DOHH2 (cell line): ENCODE measurements around the gene SMC3.

ENCODE experiments used
- H3F3A ChIP-seq: fragments of 200-600 bp; sonication (generic), shearing (Covaris generic); 2 replicates; pipeline ENCODE4 v1.6.0; 2016; ENCODE audit warnings: antibody characterized with exemption, mild to moderate bottlenecking; ENCODE audit not compliant: control insufficient read depth, insufficient read depth
- H3K27ac ChIP-seq: fragments of 200-600 bp; sonication (generic); 2 replicates; pipeline ENCODE4 v1.5.1; 2014; ENCODE audit warnings: low read depth, mild to moderate bottlenecking, low read length, moderate library complexity
- H3K27me3 ChIP-seq: fragments of 200-600 bp; sonication (generic); 2 replicates; pipeline ENCODE4 v1.6.1; 2014; ENCODE audit warnings: mild to moderate bottlenecking, low read length, mixed read lengths; ENCODE audit not compliant: control insufficient read depth
- H3K36me3 ChIP-seq: fragments of 200-600 bp; sonication (generic); 2 replicates; pipeline ENCODE4 v1.6.1; 2014; ENCODE audit warnings: mild to moderate bottlenecking, low read length, moderate library complexity, mixed read lengths; ENCODE audit not compliant: control insufficient read depth
- H3K4me1 ChIP-seq: fragments of 200-600 bp; sonication (generic); 2 replicates; pipeline ENCODE4 v1.6.1; 2014; ENCODE audit warnings: mild to moderate bottlenecking, low read length, mixed read lengths; ENCODE audit not compliant: control insufficient read depth
- H3K4me2 ChIP-seq: fragments of 200-600 bp; sonication (generic); 2 replicates; pipeline ENCODE4 v1.6.0; 2014; ENCODE audit warnings: mild to moderate bottlenecking, low read length, moderate library complexity
- H3K4me3 ChIP-seq: fragments of 200-600 bp; sonication (generic); 2 replicates; pipeline ENCODE4 v1.5.1; 2014; ENCODE audit warnings: mild to moderate bottlenecking, low read length, mixed read lengths
- H3K79me2 ChIP-seq: fragments of 200-600 bp; sonication (generic); 2 replicates; pipeline ENCODE4 v1.6.1; 2014; ENCODE audit warnings: mild to moderate bottlenecking, low read length, mixed read lengths; ENCODE audit not compliant: control insufficient read depth
- H3K9me2 ChIP-seq: fragments of 200-600 bp; sonication (generic); replicated peaks from 2 replicates; pipeline ENCODE4 v1.6.1; 2014; ENCODE audit warnings: mild to moderate bottlenecking, low read length, mixed read lengths; ENCODE audit not compliant: control insufficient read depth
- H3K9me3 ChIP-seq: fragments of 200-600 bp; sonication (generic); 2 replicates; pipeline ENCODE4 v1.6.1; 2014; ENCODE audit warnings: antibody characterized with exemption, low read length, mixed read lengths; ENCODE audit not compliant: control insufficient read depth, insufficient read depth
- H4K20me1 ChIP-seq: fragments of 200-600 bp; sonication (generic); 2 replicates; pipeline ENCODE4 v1.6.0; 2014; ENCODE audit warnings: low read depth, mild to moderate bottlenecking, antibody characterized with exemption, low read length, moderate library complexity; ENCODE audit not compliant: control insufficient read depth, insufficient read depth
- EZH2phosphoT487 ChIP-seq: fragments of 200-600 bp; sonication (generic); IDR thresholded peaks from 2 replicates; pipeline ENCODE4 v1.6.1; 2017; ENCODE audit warnings: borderline replicate concordance, mild to moderate bottlenecking, antibody characterized with exemption, low read length, moderate library complexity, mixed read lengths
- TF ChIP-seq, protein P1 (sequence below): fragments of 200-600 bp; sonication (generic); IDR thresholded peaks from one replicate; pipeline ENCODE4 v1.5.1; 2014; ENCODE audit warnings: antibody characterized with exemption, mild to moderate bottlenecking, low read depth, low read length; ENCODE audit not compliant: poor library complexity, severe bottlenecking

Gene SMC3

DNA sequence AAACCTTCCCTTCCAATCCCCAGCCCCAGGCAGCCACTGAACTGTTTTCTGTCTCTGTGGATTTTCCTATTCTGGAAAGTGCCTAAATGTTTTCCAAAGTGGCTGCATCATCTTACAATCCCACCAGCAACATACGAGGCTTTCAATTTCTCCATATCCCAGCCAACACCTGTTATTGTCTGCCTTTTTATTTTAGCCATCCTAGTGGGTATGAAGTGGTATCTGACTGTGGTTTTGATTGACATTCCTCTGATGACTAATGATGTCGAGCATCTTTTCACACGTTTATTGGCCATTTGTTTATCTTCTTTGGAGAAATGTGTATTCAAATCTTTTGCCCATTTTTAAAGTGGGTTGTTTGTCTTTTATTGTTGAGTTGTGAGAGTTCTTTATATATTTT, 6.2 kb upstream of the SMC3 start:
- Histone ChIP-seq H3K9me2 (no peaks in the 10 kb centered on the region), H3K27ac (no peak overlapping the region), H4K20me1 (no peaks in the 10 kb centered on the region), H3K4me1 (peaks cover 30% of the 10 kb centered on the region), H3K79me2 (no peaks in the 10 kb centered on the region), H3K4me2 (no peak overlapping the region), H3K36me3 (no peaks in the 10 kb centered on the region), H3K27me3 (no peaks in the 10 kb centered on the region), H3K9me3 (peaks cover 3% of the 10 kb centered on the region; the same call in 1 of the 2 replicates), H3F3A (peaks cover 6% of the 10 kb centered on the region; the same call in 1 of the 2 replicates), H3K4me3 (no peak overlapping the region)
- TF ChIP-seq, protein P1, sequence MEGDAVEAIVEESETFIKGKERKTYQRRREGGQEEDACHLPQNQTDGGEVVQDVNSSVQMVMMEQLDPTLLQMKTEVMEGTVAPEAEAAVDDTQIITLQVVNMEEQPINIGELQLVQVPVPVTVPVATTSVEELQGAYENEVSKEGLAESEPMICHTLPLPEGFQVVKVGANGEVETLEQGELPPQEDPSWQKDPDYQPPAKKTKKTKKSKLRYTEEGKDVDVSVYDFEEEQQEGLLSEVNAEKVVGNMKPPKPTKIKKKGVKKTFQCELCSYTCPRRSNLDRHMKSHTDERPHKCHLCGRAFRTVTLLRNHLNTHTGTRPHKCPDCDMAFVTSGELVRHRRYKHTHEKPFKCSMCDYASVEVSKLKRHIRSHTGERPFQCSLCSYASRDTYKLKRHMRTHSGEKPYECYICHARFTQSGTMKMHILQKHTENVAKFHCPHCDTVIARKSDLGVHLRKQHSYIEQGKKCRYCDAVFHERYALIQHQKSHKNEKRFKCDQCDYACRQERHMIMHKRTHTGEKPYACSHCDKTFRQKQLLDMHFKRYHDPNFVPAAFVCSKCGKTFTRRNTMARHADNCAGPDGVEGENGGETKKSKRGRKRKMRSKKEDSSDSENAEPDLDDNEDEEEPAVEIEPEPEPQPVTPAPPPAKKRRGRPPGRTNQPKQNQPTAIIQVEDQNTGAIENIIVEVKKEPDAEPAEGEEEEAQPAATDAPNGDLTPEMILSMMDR: no peak
- no peak for TF ChIP-seq EZH2phosphoT487

DNA sequence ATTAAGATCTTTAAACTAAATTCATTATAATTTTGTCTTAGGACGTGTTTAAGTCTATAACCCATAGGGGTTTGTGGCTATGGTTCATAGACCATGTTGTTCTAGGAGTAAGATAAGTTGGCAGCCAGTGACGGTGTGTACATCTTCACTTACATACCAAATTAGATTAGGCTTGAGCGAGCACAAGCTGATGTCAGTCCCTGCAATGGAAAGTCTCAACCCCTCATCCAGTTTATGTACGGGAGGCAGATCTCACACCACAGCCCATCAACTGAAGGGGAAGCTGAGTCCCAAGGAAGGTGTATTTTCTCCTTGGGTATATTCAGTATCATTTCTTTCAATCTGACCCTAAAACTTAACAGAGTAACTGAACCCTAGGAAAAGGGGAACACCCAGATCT, 5.1 kb upstream of the SMC3 start:
- 0 out of 2 replicates have a peak, but pooled peaks cover 5% of the 10 kb centered on the region for H3K79me2 ChIP-seq
- no peaks in the 10 kb centered on the region for H3K36me3 ChIP-seq
- no peaks in the 10 kb centered on the region for H3K9me2 ChIP-seq
- H3K9me3 ChIP-seq: peaks cover 3% of the 10 kb centered on the region; the same call in 1 of the 2 replicates
- no peak overlapping the region for H3K27ac ChIP-seq
- no peak overlapping the region; the same call in 1 of the 2 replicates for H3K4me2 ChIP-seq
- no peaks in the 10 kb centered on the region for H4K20me1 ChIP-seq
- no peaks in the 10 kb centered on the region for H3K27me3 ChIP-seq
- peaks cover 6% of the 10 kb centered on the region; the same call in 1 of the 2 replicates for H3F3A ChIP-seq
- H3K4me1 ChIP-seq: peaks cover 31% of the 10 kb centered on the region
- TF ChIP-seq, protein P1: no peak
- TF ChIP-seq EZH2phosphoT487: no peak
- H3K4me3 ChIP-seq: no peak overlapping the region

DNA sequence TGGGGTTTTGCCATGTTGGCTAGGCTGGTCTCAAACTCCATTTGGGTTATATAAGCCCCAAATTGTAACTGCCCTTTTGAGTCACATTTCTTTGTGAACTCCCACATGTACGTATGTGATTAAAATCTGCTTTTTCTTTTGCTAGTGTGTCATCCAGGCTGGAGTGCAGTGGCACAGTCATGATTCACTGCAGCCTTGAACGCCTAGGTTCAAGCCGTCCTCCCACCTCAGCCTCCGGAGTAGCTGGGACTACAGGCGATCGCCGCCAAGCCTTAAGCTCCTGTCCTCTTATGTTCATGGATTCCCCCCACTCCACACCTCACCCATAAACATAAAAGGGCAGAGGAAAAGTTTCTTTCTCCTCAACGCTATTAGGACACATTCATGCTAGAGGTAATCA, 4.4 kb upstream of the SMC3 start:
- peaks cover 3% of the 10 kb centered on the region; the same call in 1 of the 2 replicates for H3K9me3 ChIP-seq
- no peaks in the 10 kb centered on the region for H4K20me1 ChIP-seq
- peaks cover 6% of the 10 kb centered on the region; the same call in 1 of the 2 replicates for H3F3A ChIP-seq
- peaks cover 6% of the 10 kb centered on the region; the same call in 1 of the 2 replicates for H3K36me3 ChIP-seq
- H3K79me2 ChIP-seq: peaks cover 12% of the 10 kb centered on the region
- no peaks in the 10 kb centered on the region for H3K27me3 ChIP-seq
- TF ChIP-seq EZH2phosphoT487: no peak
- TF ChIP-seq, protein P1: no peak
- H3K4me1 ChIP-seq: peaks cover 29% of the 10 kb centered on the region
- no peak overlapping the region for H3K27ac ChIP-seq
- H3K4me3 ChIP-seq: no peak overlapping the region
- no peak overlapping the region for H3K4me2 ChIP-seq
- H3K9me2 ChIP-seq: no peaks in the 10 kb centered on the region
